ENCODE results near the gene ADPRHL1. TPM values are rescaled to one million over a fixed set of nuclear protein-coding genes. Genes with fewer than 3 reads are reported as not detected.

The ADPRHL1 gene
- total RNA-seq, 2 donors from 2014 or later = 4.6 to 6.2 TPM

- Histone ChIP-seq H3K4me3 (no peak overlapping the region), H3K27me3 (no peaks in the 10 kb centered on the region), H3K4me1 (no peaks in the 10 kb centered on the region), H3K36me3 (no peaks in the 10 kb centered on the region), H3K9ac (ENCODE audit: low read depth in 2 of 2, low read length in 2 of 2) (no peak overlapping the region), H3K27ac (no peak overlapping the region), H3K9me3 (no peaks in the 10 kb centered on the region)
- intact Hi-C loops (cut with DNase I) = loop anchor here (10.0 kb wide), 1 partner anchor 365 kb away; no protein-coding TSS in a partner anchor
- no peak for TF ChIP-seq CTCF (IDR thresholded peaks at IDR 0.05)
- no peak for DNase-seq
Measured at GRCh38 chr13:113399755-113400149, 53.5 kb downstream of the ADPRHL1 start.

GRCh38 chr13:113398963-113399754 lies 54.1 kb downstream of the ADPRHL1 start:
- H3K27ac ChIP-seq = no peak overlapping the region
- TF ChIP-seq CTCF (IDR thresholded peaks at IDR 0.05) = no peak
- no peaks in the 10 kb centered on the region for H3K36me3 ChIP-seq
- intact Hi-C loops (cut with DNase I) = loop anchor here (10.0 kb wide), 1 partner anchor 364 kb away; no protein-coding TSS in a partner anchor
- H3K4me1 ChIP-seq = no peaks in the 10 kb centered on the region
- no peaks in the 10 kb centered on the region for H3K27me3 ChIP-seq
- H3K4me3 ChIP-seq = no peak overlapping the region
- H3K9ac ChIP-seq (ENCODE audit: low read depth in 2 of 2, low read length in 2 of 2) = no peak overlapping the region
- DNase-seq = no peak
- no peaks in the 10 kb centered on the region for H3K9me3 ChIP-seq

DNA sequence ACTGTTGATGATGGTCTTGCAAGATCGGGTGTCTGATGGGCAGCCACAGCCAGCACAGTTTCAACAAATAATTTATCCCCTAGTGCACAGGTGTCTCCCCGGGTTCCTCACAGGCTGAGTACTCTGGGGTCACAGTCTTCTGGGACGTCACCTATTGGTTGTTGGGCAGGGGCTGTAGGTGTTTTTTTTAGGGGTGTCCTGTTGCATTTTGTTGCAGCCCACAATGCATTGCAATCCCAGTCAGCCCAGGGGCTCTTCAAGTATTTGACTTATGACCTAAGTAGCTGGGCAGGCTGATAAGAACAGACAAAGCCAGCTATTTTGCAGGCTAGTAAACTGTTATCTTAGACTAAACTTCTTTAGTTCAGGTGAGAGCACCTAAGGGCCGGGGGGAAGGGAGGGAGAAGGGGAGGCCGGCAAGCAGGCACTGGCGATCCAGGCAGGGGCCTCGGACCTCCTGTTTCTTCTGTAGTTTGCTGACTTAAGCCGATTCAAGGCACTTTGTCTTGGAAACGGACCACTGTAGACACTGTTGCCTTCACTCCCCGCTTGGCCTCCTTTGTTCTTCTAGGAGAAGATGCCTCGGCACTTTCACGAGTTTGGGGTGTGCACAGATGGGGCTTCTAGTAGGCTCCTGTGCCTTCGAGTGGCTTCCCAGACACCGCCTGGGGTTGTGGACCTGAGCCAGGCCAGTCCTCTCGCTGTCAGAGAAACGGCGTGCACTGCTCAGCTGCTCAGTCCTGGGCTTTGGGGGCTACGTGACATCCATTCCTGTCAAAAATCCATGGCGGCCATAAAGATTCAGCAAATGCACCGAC lies 55.5 kb downstream of the ADPRHL1 start:
- intact Hi-C loops (cut with DNase I) = loop anchor here (10.0 kb wide), 1 partner anchor 363 kb away; no protein-coding TSS in a partner anchor
- no peak overlapping the region for H3K4me3 ChIP-seq
- DNase-seq = no peak
- no peak overlapping the region for H3K27ac ChIP-seq
- no peaks in the 10 kb centered on the region for H3K9me3 ChIP-seq
- H3K9ac ChIP-seq (ENCODE audit: low read depth in 2 of 2, low read length in 2 of 2) = no peak overlapping the region
- H3K27me3 ChIP-seq = no peaks in the 10 kb centered on the region
- H3K4me1 ChIP-seq = peaks cover 4% of the 10 kb centered on the region
- H3K36me3 ChIP-seq = no peaks in the 10 kb centered on the region
- no peak for TF ChIP-seq CTCF (IDR thresholded peaks at IDR 0.05)

GRCh38 chr13:113394339-113394640 lies 59.0 kb downstream of the ADPRHL1 start:
- Histone ChIP-seq H3K36me3 (no peaks in the 10 kb centered on the region), H3K4me1 (peaks cover 4% of the 10 kb centered on the region), H3K9me3 (no peaks in the 10 kb centered on the region), H3K4me3 (peak overlapping the region; percentile 74), H3K9ac (ENCODE audit: low read depth in 2 of 2, low read length in 2 of 2) (peak overlapping the region in 1 of 2 donors; percentile 50), H3K27me3 (no peaks in the 10 kb centered on the region), H3K27ac (no peak overlapping the region)
- TF ChIP-seq CTCF (IDR thresholded peaks at IDR 0.05) = no peak
- intact Hi-C loops (cut with DNase I) = loop anchor here (5.0 to 10.0 kb wide), 2 partner anchors 117 to 359 kb away; no protein-coding TSS in a partner anchor
- no peak for DNase-seq

GRCh38 chr13:113393563-113394338 lies 59.5 kb downstream of the ADPRHL1 start:
- no peaks in the 10 kb centered on the region for H3K27me3 ChIP-seq
- peak; percentile 78 for DNase-seq
- intact Hi-C loops (cut with DNase I) = loop anchor here (5.0 to 10.0 kb wide), 2 partner anchors 116 to 359 kb away; no protein-coding TSS in a partner anchor
- no peaks in the 10 kb centered on the region for H3K9me3 ChIP-seq
- H3K27ac ChIP-seq = peak overlapping the region; percentile 37
- H3K9ac ChIP-seq (ENCODE audit: low read depth in 2 of 2, low read length in 2 of 2) = peak overlapping the region; percentile 61 to 68
- TF ChIP-seq CTCF (IDR thresholded peaks at IDR 0.05) = peak; percentile 82
- H3K36me3 ChIP-seq = no peaks in the 10 kb centered on the region
- peaks cover 4% of the 10 kb centered on the region for H3K4me1 ChIP-seq
- peak overlapping the region; percentile 74 for H3K4me3 ChIP-seq

All from colonic mucosa (tissue), 4 donors.